Hematopoietic multipotent progenitor cell treated with erythropoietin and hydrocortisone succinate and interleukin-3 and kit ligand, for 8 days (in vitro differentiated cells): Measurements from ENCODE around the gene MAN1B1.

Source experiments
- DNase-seq: peaks from one replicate; pipeline ENCODE4 v3.0.0-alpha.2; 2015

The MAN1B1 gene

GRCh38 chr9:137086531-137087408 is at the start of gene MAN1B1:
MAN1B1 (plus strand) TSS chr9:137086985; CDS start chr9:137087000, 15 bp downstream.
- peak; percentile 98 for DNase-seq

- no peak for DNase-seq
These were observed 49.8 kb upstream of the MAN1B1 start for GRCh38 chr9:137037035-137037434.

GRCh38 chr9:137037483-137037882 is 49.3 kb upstream of the MAN1B1 start:
- peak; percentile 34 for DNase-seq

- no peak for DNase-seq
These were observed 47.9 kb upstream of the MAN1B1 start for GRCh38 chr9:137038916-137039315.

- no peak for DNase-seq
These were observed 47.0 kb upstream of the MAN1B1 start for GRCh38 chr9:137039611-137040366.

- DNase-seq: no peak
These were observed 46.2 kb upstream of the MAN1B1 start for GRCh38 chr9:137040568-137040967.

GRCh38 chr9:137041124-137041523 is 45.7 kb upstream of the MAN1B1 start:
- DNase-seq: no peak

GRCh38 chr9:137042751-137043727 is 43.7 kb upstream of the MAN1B1 start:
- no peak for DNase-seq

- no peak for DNase-seq
These were observed 42.7 kb upstream of the MAN1B1 start for GRCh38 chr9:137044037-137044436.

GRCh38 chr9:137044502-137045177 is 42.1 kb upstream of the MAN1B1 start:
- no peak for DNase-seq

- DNase-seq: no peak
These were observed 41.3 kb upstream of the MAN1B1 start for GRCh38 chr9:137045294-137046087.

- peak; percentile 73 for DNase-seq
These were observed 40.5 kb upstream of the MAN1B1 start, which contains the start of gene NPDC1 for GRCh38 chr9:137046088-137046787. NPDC1 (minus strand) TSS chr9:137046177; CDS start chr9:137045989, 188 bp downstream.

GRCh38 chr9:137048655-137049543 is 37.9 kb upstream of the MAN1B1 start:
- DNase-seq: no peak

GRCh38 chr9:137049544-137050449 is 37.0 kb upstream of the MAN1B1 start:
- DNase-seq: peak; percentile 67

- no peak for DNase-seq
These were observed 36.2 kb upstream of the MAN1B1 start for GRCh38 chr9:137050570-137050969.

GRCh38 chr9:137051145-137051724 is 35.5 kb upstream of the MAN1B1 start:
- no peak for DNase-seq

- DNase-seq: no peak
These were observed 34.5 kb upstream of the MAN1B1 start for GRCh38 chr9:137052293-137052692.
